GM12878 (cell line): ENCODE results near the gene PFKP. TPM values are rescaled to one million over a fixed set of nuclear protein-coding genes. Genes with fewer than 3 reads are reported as not detected.

Experiments used
- ATAC-seq: fragments of 200-7000 bp; cut with Tn5 transposase; 3 replicates; pipeline ENCODE4 v1.9.1; 2020; ENCODE audit warnings: mild to moderate bottlenecking, moderate library complexity
- BruUV-seq: library from RNA; stranded (reverse); fragments of 400-500 nt; replicated peaks from 2 replicates; lab custom pipeline; 2021; lab: Mats Ljungman, UMichigan
- CTCF ChIA-PET: fragments of 300-600 bp; sonication (Branson Sonifier 250); formaldehyde crosslinking; extraction: SDS; loops from one replicate; lab custom pipeline; 2021; ENCODE audit warnings: inconsistent platforms; lab: Yijun Ruan, JAX
- POLR2A ChIA-PET: fragments of 350-600 bp; formaldehyde crosslinking; extraction: SDS; loops from one replicate; lab custom pipeline; 2021; ENCODE audit warnings: inconsistent platforms; lab: Charles Lee
- RAD21 ChIA-PET: fragments of 300-600 bp; sonication (Branson Sonifier 250); formaldehyde crosslinking; loops from one replicate; lab custom pipeline; 2023; ENCODE audit warnings: antibody characterized with exemption; ENCODE audit not compliant: unreplicated experiment; lab: Charles Lee
- SMC1A ChIA-PET: fragments of 300-600 bp; sonication (Branson Sonifier 250); formaldehyde crosslinking; loops from one replicate; lab custom pipeline; 2023; ENCODE audit not compliant: unreplicated experiment, uncharacterized antibody; lab: Charles Lee
- DNase-seq: peaks from one replicate; pipeline ENCODE4 v3.0.0-alpha.2; 2011; ENCODE audit warnings: low read depth, low spot score
- FAIRE-seq: peaks from 3 replicates; lab custom pipeline; 2011; peaks lifted over from hg19 to GRCh38; lab: Jason Lieb, UNC
- H2AFZ ChIP-seq: 2 replicates; pipeline ENCODE4 v1.6.0; 2011; ENCODE audit warnings: low read depth, low read length, control low read depth; ENCODE audit not compliant: control insufficient read depth
- H3K27ac ChIP-seq: 2 replicates; pipeline ENCODE4 v1.5.1; 2011; ENCODE audit warnings: control low read depth; ENCODE audit not compliant: control insufficient read depth, insufficient read depth
- H3K27me3 ChIP-seq, 2 experiments: replicated peaks in 1 of 2; 2 replicates each; pipeline versions ENCODE4 v1.6.0 to v1.6.1; 2011; ENCODE audit warnings: low read length in 1 of 2; ENCODE audit not compliant: control insufficient read depth in 2 of 2, insufficient read depth in 2 of 2
- H3K36me3 ChIP-seq, 2 experiments: 2 replicates each; pipeline ENCODE4 v1.5.1; 2011; ENCODE audit warnings: low read length in 1 of 2; ENCODE audit not compliant: control insufficient read depth in 2 of 2, insufficient read depth in 2 of 2
- H3K4me1 ChIP-seq: 2 replicates; pipeline ENCODE4 v1.6.1; 2011; ENCODE audit warnings: mild to moderate bottlenecking, low read length, moderate library complexity, mixed read lengths; ENCODE audit not compliant: control insufficient read depth, insufficient read depth
- H3K4me2 ChIP-seq: 2 replicates; pipeline ENCODE4 v1.6.0; 2011; ENCODE audit warnings: control low read depth; ENCODE audit not compliant: control insufficient read depth, insufficient read depth
- H3K4me3 ChIP-seq: fragments of 200-600 bp; sonication (generic); 2 replicates; pipeline ENCODE4 v1.5.1; 2016
- H3K79me2 ChIP-seq: 2 replicates; pipeline ENCODE4 v1.6.0; 2011; ENCODE audit warnings: low read length; ENCODE audit not compliant: control insufficient read depth, insufficient read depth
- H3K9ac ChIP-seq: 2 replicates; pipeline ENCODE4 v1.8.0; 2011; ENCODE audit warnings: low read length, control low read depth, mixed read lengths; ENCODE audit not compliant: control insufficient read depth, insufficient read depth
- H3K9me3 ChIP-seq: replicated peaks from 3 replicates; pipeline ENCODE4 v1.5.1; 2011; ENCODE audit warnings: mild to moderate bottlenecking, low read length; ENCODE audit not compliant: control insufficient read depth, insufficient read depth
- H4K20me1 ChIP-seq: 2 replicates; pipeline ENCODE4 v1.6.0; 2011; ENCODE audit not compliant: control insufficient read depth, insufficient read depth
- CBX5 ChIP-seq: sonication (generic); IDR thresholded peaks from 2 replicates; pipeline ENCODE4 v1.6.1; 2016; ENCODE audit warnings: low read depth, moderate library complexity, mild to moderate bottlenecking, inconsistent platforms
- GATAD2B ChIP-seq: fragments of 450-650 bp; conservative IDR thresholded peaks from 2 replicates; pipeline ENCODE4 v1.6.1; 2017; ENCODE audit warnings: low read depth, mild to moderate bottlenecking, moderate library complexity
- IRF3 ChIP-seq: fragments of 450-650 bp; IDR thresholded peaks from 2 replicates; pipeline ENCODE4 v1.6.1; 2014; ENCODE audit warnings: mild to moderate bottlenecking
- PAX8 ChIP-seq: fragments of 450-650 bp; IDR thresholded peaks from 2 replicates; pipeline ENCODE4 v1.6.1; 2017; ENCODE audit warnings: mild to moderate bottlenecking, moderate library complexity
- PBX3 ChIP-seq: IDR thresholded peaks from 2 replicates; pipeline ENCODE4 v1.6.1; 2011; ENCODE audit warnings: mild to moderate bottlenecking, low read depth, low read length, moderate library complexity; ENCODE audit not compliant: insufficient replicate concordance
- PML ChIP-seq: IDR thresholded peaks from 2 replicates; pipeline ENCODE4 v1.6.1; 2012; ENCODE audit warnings: low read length, inconsistent platforms
- POU2F2 ChIP-seq: IDR thresholded peaks from 3 replicates; pipeline ENCODE4 v1.6.1; 2011; ENCODE audit warnings: low read depth, mild to moderate bottlenecking, low read length, borderline replicate concordance
- RELB ChIP-seq: fragments of 450-650 bp; IDR thresholded peaks from 2 replicates; pipeline ENCODE4 v1.6.1; 2017; ENCODE audit warnings: low read depth, mild to moderate bottlenecking, moderate library complexity
- REST ChIP-seq: IDR thresholded peaks from 2 replicates; pipeline ENCODE4 v1.6.1; 2012; ENCODE audit warnings: mild to moderate bottlenecking, low read depth, low read length
- WGBS: methylation state at CpG from one replicate; pipeline ENCODE4 v1.1.6; 2016; ENCODE audit warnings: low lambda C conversion rate; ENCODE audit not compliant: insufficient replicate concordance, insufficient coverage; ENCODE audit errors: missing lambda C conversion rate; 5-methylcytosine and 5-hydroxymethylcytosine counted together
- in situ Hi-C: fragments of 300-500 bp; cut with MboI; formaldehyde crosslinking; loops from 9 replicates; pipeline ENCODE4 v1.14.3; 2018; ENCODE audit warnings: mixed read lengths
- intact Hi-C: fragments of 100-400 bp; cut with micrococcal nuclease; formaldehyde crosslinking; loops from one replicate; pipeline ENCODE4 v1.14.2; 2022; ENCODE audit not compliant: unreplicated experiment
- polyA plus RNA-seq, 11 experiments: library from polyadenylated mRNA; depleted of rRNA in 4 of 11; unstranded in 6 of 11; stranded (reverse) in 5 of 11; fragments of >200 nt; fragmentation: Nextera tagmentation in 4 of 11; fragmentation: Illumina TruSeq in 1 of 11; extraction: Ambion mirVana in 4 of 11; extraction: Trizol in 1 of 11; gene quantifications; 1 replicate in 1 of 11; 2 replicates in 10 of 11; pipeline versions ENCODE4 v1.2.1 to v1.2.3, GENCODE V29; 2011 to 2016; ENCODE audit warnings: inconsistent platforms in 2 of 11, missing spikeins in 2 of 11, low read depth in 1 of 11
- total RNA-seq, 4 experiments: library from RNA; depleted of rRNA in 3 of 4; stranded (reverse); fragments of >200 nt in 3 of 4; fragmentation: Illumina TruSeq in 1 of 4; extraction: Trizol in 1 of 4; gene quantifications; 2 replicates each; pipeline versions ENCODE4 v1.2.1 to v1.2.3, GENCODE V29; 2013 to 2021

The PFKP gene
- total and polyA plus RNA-seq, 10 of the 15 experiments (the other 5 are each of a cell fraction or from before 2014, with no cell fraction given): 27.0 to 145 (median 95.7) TPM

GRCh38 chr10:3142146-3142875 lies 75.0 kb downstream of the PFKP start:
- FAIRE-seq (no peak), DNase-seq (no peak), ATAC-seq (no peak)
- H3K9me3 ChIP-seq: no peaks in the 10 kb centered on the region
- CTCF ChIA-PET: no interaction called here
- no peaks in the 10 kb centered on the region for H3K4me1 ChIP-seq
- in situ Hi-C loops (no loop called here), intact Hi-C loops (no loop called here)
- no peak overlapping the region for H3K27ac ChIP-seq
- no peak overlapping the region for H3K9ac ChIP-seq
- SMC1A ChIA-PET: no interaction called here
- no peak overlapping the region for H3K4me2 ChIP-seq
- POLR2A ChIA-PET: no interaction called here
- RAD21 ChIA-PET: no interaction called here
- H4K20me1 ChIP-seq: no peaks in the 10 kb centered on the region
- H3K27me3 ChIP-seq: no peaks in the 10 kb centered on the region
- WGBS: 96% methylated on average over 14 of the region's 14 CpGs
- no TSS peak for BruUV-seq
- no peak overlapping the region for H2AFZ ChIP-seq
- TF ChIP-seq RELB (no peak), CBX5 (no peak), PML (no peak), GATAD2B (no peak), PBX3 (no peak), PAX8 (no peak), IRF3 (no peak), POU2F2 (no peak), REST (no peak)
- peaks cover 17 to 36% of the 10 kb centered on the region in 2 experiments for H3K36me3 ChIP-seq
- no peak overlapping the region for H3K4me3 ChIP-seq
- no peaks in the 10 kb centered on the region for H3K79me2 ChIP-seq
